Pericardium fibroblast (primary cell): ENCODE results near the gene SURF2. TPM values are rescaled to one million over a fixed set of nuclear protein-coding genes. Genes with fewer than 3 reads are reported as not detected.

Experiments
- total RNA-seq: library from RNA; depleted of rRNA; stranded (reverse); fragments of >200 nt; gene quantifications from 2 replicates; pipeline ENCODE4 v1.2.3, GENCODE V29; 2015

Gene SURF2
- 19.5 and 24.9 TPM in 2 replicates for total RNA-seq

GRCh38 chr9:133356391-133357091 is at the start of gene SURF2, which contains the start of gene SURF1:
SURF2 (plus strand) TSS chr9:133356550; CDS start chr9:133356593, 43 bp downstream.
SURF1 (minus strand) TSS chr9:133356487; CDS start chr9:133356453, 34 bp downstream.

GRCh38 chr9:133335924-133336811 is 20.2 kb upstream of the SURF2 start, which contains the start of gene SURF6:
SURF6 (minus strand) TSS chr9:133336188; CDS start chr9:133336132, 56 bp downstream.

GRCh38 chr9:133347985-133348717 is 8.2 kb upstream of the SURF2 start, which contains the start of the genes MED22 and RPL7A:
MED22 (minus strand) TSS chr9:133348131; CDS start chr9:133346662, 1,469 bp downstream.
RPL7A (plus strand) TSS chr9:133348218; CDS start chr9:133348244, 26 bp downstream.

GRCh38 chr9:133375724-133376654 is 19.6 kb downstream of the SURF2 start, which contains the start of the genes STKLD1 and SURF4:
STKLD1 (plus strand) TSS chr9:133376366; CDS start chr9:133376474, 108 bp downstream.
SURF4 (minus strand) TSS chr9:133376060; CDS start chr9:133375969, 91 bp downstream.

Other genes starting within 250 kb of the SURF2 start
- gene RALGDS, start 235.3 kb upstream of the SURF2 start, total RNA-seq, result 14.6 and 15.3 TPM in 2 replicates
- gene GBGT1, start 192.6 kb upstream of the SURF2 start, total RNA-seq, result 3.2 and 7.4 TPM in 2 replicates
- not detected in 2 replicates for gene OBP2B, start 147.3 kb upstream of the SURF2 start, total RNA-seq
- not detected in 2 replicates for gene ABO, start 81.3 kb upstream of the SURF2 start, total RNA-seq
- gene SURF6, start 20.4 kb upstream of the SURF2 start, total RNA-seq, result 14.3 and 16.2 TPM in 2 replicates
- 14.5 and 16.0 TPM in 2 replicates for gene MED22, start 8.4 kb upstream of the SURF2 start, total RNA-seq
- 3,224 and 4,648 TPM in 2 replicates for gene RPL7A, start 8.3 kb upstream of the SURF2 start, total RNA-seq
- 38.3 and 45.4 TPM in 2 replicates for gene SURF1, start 63 bp upstream of the SURF2 start, total RNA-seq
- gene SURF4, start 19.5 kb downstream of the SURF2 start, total RNA-seq, result 243 and 286 TPM in 2 replicates
- gene STKLD1, start 19.8 kb downstream of the SURF2 start, total RNA-seq, result 0.09 and 3.4 TPM in 2 replicates
- gene REXO4, start 61.5 kb downstream of the SURF2 start, total RNA-seq, result 16.7 and 18.2 TPM in 2 replicates
- 3.7 and 4.4 TPM in 2 replicates for gene ADAMTS13, start 65.8 kb downstream of the SURF2 start, total RNA-seq
- 7.7 and 13.1 TPM in 2 replicates for gene CACFD1, start 103.4 kb downstream of the SURF2 start, total RNA-seq
- gene SLC2A6, start 122.5 kb downstream of the SURF2 start, total RNA-seq, result 7.0 and 29.3 TPM in 2 replicates
- 2.3 TPM in 1 of 2 replicates, not detected in the other for gene MYMK, start 168.4 kb downstream of the SURF2 start, total RNA-seq
- 0.09 and 2.8 TPM in 2 replicates for gene ADAMTSL2, start 178.2 kb downstream of the SURF2 start, total RNA-seq